Activated CD4-positive, alpha-beta T cell treated with anti-CD3 and anti-CD28 coated beads for 4 hours (primary cell): Measurements from ENCODE around the gene GAL.
"Not testable (repeated sequence)": the region's sequence is repeated elsewhere in the genome, so short reads cannot be mapped to it uniquely, and the experiment has no call there.

Source experiments
- DNase-seq, 2 donors: peaks; one replicate each; pipeline ENCODE4 v3.0.0-alpha.2; 2020

The GAL gene

DNA sequence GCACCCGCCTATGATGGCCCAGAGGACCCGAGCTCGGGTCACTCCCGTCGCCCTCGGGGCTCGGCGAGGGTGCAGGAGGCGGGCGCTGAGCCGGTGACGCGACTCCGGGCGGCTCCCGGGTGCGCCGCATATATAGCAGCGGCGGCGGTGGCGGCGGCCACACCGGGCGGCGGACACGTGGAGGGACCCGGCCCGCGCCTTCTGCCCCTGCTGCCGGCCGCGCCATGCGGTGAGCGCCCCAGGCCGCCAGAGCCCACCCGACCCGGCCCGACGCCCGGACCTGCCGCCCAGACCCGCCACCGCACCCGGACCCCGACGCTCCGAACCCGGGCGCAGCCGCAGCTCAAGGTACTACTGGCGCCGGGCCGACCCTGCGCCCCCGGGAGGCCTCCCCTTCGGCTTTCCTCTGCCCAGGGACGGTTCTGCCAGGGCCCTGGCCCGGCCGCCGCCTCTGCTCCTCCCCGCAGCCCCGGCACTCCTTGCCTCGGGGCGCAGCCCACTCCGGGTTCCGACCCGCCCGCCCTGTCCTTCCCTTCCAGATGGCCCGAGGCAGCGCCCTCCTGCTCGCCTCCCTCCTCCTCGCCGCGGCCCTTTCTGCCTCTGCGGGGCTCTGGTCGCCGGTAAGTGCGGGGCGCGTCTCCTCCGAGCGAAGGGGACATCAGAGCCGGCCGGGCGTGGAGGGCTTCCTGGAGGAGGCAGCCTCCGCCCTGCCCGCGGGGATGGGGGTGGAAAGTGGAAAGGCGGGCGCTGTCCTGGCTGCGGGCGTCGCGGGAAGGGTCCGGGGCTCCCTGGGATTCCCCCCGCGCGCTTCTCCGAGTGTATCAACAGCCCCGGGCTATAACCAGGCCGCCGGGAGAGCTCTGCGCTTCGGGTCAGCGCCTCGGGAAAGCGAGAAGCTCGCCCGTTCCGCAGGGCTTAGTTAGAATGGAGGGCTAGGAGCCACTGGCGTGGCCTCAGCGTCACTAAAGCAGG, at the start of gene GAL:
Gene GAL (plus strand): TSS at position 160 of the 972 bp plus-strand sequence. CDS start 380 bp downstream, at position 540.
- DNase-seq = no peak

DNA sequence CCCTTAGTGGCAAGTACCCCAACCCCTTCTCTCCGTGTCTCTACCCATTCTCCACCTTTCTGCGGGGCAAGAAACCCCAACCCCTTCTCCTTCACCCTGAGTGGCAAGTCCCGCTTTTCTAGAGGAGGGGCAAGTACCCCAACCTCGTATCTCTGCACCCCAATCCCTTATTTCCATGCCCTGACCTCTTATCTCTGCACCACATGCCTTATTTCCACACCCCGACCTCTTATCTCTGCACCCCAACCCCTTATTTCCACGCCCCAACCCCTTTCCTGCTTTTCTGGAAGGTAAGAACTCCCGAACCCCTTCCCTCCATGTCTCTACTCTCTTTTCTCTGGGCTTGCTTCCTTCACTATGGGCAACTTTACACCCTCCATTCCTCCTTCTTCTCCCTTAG, 49.7 kb upstream of the GAL start:
- not testable (repeated sequence) for DNase-seq

- not testable (repeated sequence) for DNase-seq
Measured at GRCh38 chr11:68635172-68635571, 49.2 kb upstream of the GAL start.

DNA sequence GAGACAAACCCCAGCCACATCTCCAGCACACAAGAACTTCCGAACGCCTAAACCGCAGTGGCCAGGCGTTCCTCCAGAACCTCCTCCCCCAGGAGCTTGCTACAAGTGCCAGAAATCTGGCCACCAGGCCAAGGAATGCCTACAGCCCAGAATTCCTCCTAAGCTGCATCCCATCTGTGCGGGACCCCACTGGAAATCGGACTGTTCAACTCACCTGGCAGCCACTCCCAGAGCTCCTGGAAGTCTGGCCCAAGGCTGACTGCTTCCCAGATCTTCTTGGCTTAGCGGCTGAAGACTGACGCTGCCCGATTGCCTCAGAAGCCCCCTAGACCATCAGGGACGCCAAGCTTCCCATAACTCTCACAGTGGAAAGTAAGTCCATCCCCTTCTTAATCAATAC, 48.5 kb upstream of the GAL start:
- not testable (repeated sequence) for DNase-seq

- not testable (repeated sequence) for DNase-seq
Measured at GRCh38 chr11:68639322-68639721, 45.0 kb upstream of the GAL start.

DNA sequence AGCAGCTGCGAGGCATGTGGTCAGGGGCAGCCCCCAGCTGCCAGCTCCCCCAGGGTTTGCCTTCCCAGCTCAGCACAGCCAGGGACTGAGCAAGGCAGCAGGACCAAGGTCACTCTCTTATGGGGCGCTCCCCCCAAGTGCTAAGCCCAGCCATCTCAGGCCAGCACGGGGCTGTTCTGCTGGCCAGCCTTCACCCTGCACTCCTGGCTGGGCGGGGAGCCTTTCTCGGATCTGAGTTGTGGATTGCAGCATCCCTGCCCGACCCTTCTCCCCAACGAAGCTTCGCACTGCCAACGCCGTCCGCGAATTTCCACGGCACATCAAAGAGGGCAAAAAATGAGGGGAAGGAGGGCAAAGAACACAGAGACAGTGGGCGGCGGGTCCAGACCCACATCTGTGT, 42.5 kb upstream of the GAL start:
- no peak for DNase-seq

DNA sequence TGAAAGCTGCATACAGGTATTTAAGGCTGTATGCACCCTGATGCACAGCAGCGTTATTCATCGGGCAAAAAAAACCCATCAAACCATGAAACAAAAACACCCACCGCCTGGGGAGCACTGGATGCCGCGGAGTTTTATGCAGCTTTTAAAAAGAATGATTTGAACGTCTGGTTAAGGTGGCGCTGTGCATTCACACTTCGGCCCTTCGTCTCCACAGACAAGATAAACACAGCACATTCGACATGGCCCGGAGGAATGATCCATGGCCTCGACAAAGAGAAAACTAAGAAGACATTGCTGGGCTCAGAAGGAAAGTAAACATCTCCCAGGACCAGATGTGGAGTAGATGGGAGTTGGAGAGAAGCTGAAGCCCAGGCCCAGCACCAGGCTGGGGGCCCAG, 40.8 kb upstream of the GAL start:
- DNase-seq = no peak

- no peak for DNase-seq
Measured at GRCh38 chr11:68646832-68647231, 37.5 kb upstream of the GAL start.

DNA sequence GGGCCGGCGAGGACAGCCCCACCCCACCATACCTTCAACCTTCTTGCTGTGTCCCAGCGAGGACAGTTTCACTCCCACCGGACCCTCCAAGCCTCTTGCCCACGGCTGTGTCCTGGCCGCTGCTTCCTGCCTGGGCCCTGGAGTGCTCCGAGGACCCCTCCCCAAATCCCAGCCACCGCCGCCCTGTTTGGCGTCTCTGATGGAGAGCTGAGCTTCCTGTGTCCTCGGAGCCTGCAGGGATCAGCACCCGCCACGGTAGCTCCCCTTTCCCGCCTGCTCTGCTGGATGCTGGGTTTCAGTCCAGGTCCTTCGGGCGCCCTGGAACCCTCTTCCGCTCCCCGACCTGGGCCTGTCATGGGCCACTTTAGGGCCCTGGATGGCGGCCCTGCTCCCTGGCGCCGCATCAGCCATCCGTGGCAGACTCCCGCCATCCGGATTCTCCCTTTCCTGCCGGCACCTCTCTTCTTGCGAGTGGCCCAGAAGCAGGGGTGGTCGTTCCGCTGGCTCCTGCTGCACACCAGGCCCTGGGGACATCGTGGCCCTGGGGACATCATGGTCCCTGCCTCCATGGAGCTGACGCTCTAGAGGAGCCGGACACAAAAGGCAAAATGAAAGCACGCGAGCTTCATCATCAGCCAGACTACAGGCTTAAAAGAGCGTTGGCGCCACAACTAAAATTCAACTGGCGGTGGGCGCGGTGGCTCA, 34.3 kb upstream of the GAL start:
- no peak for DNase-seq

- no peak for DNase-seq
Measured at GRCh38 chr11:68650801-68651200, 33.5 kb upstream of the GAL start.

DNA sequence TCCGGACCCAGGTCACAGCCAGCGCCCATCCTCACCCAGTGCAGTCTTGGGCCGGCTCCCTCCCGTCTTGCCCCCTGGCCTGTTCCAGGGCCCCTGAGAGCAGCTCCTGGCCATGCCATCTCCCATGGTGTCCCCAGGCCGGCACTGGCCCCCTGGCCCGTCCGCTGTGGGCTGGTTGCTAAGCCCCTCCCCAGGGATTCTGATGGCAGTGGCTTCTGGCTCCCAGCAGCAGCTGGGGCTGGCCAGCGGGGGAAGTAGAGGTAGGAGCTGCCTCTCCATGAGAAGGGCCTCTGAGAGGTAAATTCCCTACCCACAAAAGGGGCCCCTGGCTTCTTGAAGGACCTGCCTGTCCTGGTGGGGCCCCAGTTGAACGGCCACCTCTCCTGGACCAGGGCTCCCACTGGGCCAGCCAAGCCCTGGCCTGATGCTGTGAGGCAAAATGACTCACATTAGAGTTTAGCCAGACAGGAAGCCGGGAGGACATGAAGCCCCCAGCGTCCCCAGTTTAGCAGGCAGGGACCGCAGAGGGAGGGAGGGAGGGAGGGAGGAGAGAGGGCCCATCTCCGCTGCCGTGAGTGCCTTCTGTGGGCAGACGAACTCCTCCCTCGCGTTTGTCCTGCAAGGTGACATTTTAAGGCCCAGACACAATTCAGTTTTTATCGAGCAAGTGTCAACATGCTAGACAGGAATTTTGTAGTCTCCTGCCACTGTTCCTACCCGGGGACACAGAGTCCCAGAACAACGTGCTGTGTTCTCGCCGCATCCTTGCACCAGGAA, 32.9 kb upstream of the GAL start:
- no peak for DNase-seq

DNA sequence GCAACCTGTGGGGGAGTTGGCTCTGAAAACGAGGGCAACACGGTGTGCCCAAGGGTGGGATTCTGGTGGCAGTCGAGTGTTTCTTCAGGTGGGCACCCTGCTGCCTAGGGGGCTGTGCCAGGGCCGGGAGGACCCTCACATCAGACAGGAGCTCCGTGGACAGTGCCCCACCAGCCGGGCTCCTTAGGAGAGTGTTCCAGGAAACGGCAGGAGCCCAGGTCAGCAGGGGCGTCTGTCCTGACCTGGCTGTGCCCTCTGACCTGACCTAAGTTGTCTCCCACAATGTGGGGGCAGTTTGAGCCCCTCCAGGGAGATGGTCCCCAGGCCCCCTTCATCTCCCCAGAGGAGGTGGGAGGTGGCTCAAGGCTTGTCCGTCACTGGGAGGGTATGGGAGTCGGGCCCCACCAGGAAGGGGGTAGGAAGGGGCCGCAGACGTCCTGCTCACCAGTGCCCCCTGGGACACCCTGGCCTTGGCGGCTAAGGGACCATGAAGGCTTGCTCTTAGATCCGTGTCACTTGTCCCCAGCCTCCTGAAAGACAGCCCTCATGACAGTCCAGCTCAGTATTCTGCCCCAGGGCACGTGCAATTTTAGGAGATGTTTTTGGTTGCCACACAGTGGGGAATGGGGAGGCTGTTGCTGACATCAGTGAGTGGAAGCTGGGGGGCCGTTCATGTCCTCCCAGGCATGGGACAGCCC, 32.2 kb upstream of the GAL start:
- DNase-seq = no peak

DNA sequence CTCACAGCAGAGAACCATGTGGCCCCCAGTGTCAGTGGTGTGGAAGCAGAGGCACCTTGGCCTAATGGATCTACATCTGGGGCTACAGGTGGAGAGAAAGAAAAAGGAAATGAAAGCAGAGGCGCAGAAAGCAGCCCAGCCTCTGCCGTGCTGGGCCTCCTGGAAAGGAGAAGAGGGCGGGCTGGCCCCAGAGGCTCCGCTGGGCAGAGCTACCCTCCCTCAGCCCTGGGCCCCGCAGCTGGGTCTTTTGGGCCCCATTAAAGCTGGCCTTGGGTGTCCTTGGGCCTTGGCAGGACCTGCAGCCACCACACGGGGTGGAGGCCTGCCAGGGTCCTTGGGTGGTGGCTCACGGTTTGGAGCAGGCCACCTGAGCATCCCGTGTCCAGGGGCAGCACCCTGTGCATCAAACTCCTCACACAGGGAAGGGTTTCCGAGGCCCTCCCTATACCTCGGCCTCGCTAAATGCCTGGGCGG, 31.6 kb upstream of the GAL start:
- DNase-seq = no peak

GRCh38 chr11:68653486-68654430, 30.6 kb upstream of the GAL start:
- no peak for DNase-seq

GRCh38 chr11:68654978-68655377, 29.4 kb upstream of the GAL start:
- no peak for DNase-seq

- no peak for DNase-seq
Measured at GRCh38 chr11:68655406-68655805, 28.9 kb upstream of the GAL start.

- DNase-seq = no peak
Measured at GRCh38 chr11:68655806-68656205, 28.5 kb upstream of the GAL start.

DNA sequence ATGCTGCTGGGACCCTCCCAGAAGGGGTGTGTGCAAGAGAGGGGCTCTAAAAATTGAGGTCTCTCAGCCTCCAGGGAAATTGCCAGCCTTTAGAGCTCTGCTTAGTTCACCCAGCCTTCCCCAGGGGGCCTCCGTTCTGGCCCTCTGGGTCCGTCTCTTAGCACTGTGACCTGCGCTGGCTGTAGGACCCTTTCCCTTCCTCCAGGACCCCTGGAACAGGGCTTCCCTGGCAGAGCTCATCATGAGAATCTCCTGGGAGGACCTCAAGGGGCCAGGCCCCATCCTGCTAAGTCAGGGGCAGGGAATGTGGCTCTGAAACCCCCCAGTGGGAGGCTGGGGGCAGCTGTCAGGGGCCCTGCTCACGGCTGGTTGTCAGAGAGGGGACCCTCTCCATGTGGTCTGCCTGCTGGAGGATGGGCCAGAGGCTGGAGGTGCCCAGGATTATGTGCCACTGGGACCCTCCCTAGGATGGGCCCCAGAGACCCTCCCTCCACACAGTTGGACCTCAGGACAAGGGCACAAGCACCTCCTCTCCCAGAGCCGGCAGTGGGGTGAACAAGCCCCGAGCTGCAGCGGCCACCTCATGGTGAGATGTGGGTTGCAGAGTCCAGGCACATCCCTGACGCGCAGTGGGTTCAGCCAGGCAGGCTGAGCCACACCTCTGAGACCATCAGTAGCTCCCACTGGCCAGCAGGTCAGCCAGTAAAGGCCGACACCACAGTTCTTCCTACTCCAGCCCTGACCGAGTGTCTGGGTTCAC, 27.1 kb upstream of the GAL start:
- DNase-seq = no peak

- DNase-seq = no peak
Measured at GRCh38 chr11:68658097-68658496, 26.2 kb upstream of the GAL start.

DNA sequence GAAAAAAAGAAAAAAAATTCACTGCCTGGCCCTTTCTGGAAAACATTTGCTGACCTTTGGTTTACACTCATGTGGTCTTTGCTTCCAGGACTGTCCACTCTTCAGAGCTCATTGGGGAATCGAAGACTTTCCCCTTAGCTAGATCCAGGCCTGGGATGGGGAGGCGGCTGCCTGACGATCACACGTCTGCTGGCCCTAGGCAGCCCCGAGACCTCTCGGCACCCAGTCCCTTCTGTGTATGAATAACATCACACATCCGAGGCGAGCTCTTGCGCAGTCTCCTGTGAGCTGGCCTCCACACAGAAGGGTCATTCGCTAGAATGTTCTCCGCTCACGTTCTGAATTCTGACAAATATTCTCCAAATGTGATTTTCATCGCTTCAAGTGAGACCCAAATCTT, 25.7 kb upstream of the GAL start:
- no peak for DNase-seq
